Measurements from ENCODE around the gene TTLL5. TPM values are rescaled to one million over a fixed set of nuclear protein-coding genes. Genes with fewer than 3 reads are reported as not detected.

The TTLL5 gene
- total RNA-seq, 1 experiment from 2014 or later: 15.3 TPM

DNA sequence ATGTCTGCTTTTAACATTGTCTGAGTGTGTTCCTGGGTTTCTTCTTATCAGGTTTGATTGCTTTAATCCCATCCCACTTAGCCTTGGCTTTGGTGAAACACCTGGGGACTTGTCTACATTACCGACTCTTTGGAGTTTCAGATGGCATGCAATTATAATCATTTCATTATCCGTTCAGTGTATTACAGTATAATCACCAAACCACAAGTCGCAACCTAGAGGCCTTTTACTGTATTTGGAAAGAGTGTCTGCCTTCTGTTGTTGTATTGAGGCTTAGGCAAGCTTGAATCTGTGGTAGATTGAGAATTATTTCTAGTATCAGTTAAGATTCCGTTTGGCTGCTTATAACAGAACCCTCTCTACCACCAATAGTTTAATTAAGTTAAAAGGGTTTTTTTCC is 216.8 kb downstream of the TTLL5 start:
- H3K36me3 ChIP-seq: no peaks in the 10 kb centered on the region
- no peaks in the 10 kb centered on the region for H3K27me3 ChIP-seq (replicated peaks)
- H3K27ac ChIP-seq: no peak overlapping the region
- no peaks in the 10 kb centered on the region for H3K4me1 ChIP-seq (replicated peaks)
- no peak for DNase-seq (ENCODE audit: low read depth in 1 of 2, low spot score in 2 of 2)
- H3K9me3 ChIP-seq (replicated peaks): no peaks in the 10 kb centered on the region
- H3K4me3 ChIP-seq: no peak overlapping the region

DNA sequence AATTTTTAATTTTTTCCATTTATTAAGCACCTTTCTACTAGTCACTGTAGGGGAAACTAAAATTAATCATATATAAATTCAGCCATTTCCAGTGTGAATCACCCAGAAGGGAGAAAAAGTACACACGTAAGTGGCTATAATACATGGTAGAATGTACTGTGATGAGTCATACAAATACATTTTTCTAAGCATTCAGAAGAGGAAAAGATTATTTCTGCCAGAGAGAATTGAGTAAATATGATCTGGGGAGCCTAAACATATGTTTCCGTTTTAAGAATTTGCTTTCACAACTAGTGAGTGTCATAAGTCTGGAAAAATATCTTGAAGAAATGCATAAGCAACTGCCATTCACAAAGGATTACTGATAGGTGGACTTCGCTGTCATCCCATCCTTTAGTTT is 218.0 kb downstream of the TTLL5 start:
- no peak overlapping the region for H3K4me3 ChIP-seq
- H3K4me1 ChIP-seq (replicated peaks): peaks cover 5% of the 10 kb centered on the region
- H3K9me3 ChIP-seq (replicated peaks): no peaks in the 10 kb centered on the region
- H3K27ac ChIP-seq: no peak overlapping the region
- no peaks in the 10 kb centered on the region for H3K36me3 ChIP-seq
- no peak for DNase-seq (ENCODE audit: low read depth in 1 of 2, low spot score in 2 of 2)
- no peaks in the 10 kb centered on the region for H3K27me3 ChIP-seq (replicated peaks)

GRCh38 chr14:75880512-75880911 is 219.5 kb downstream of the TTLL5 start:
- no peak overlapping the region for H3K27ac ChIP-seq
- no peaks in the 10 kb centered on the region for H3K27me3 ChIP-seq (replicated peaks)
- DNase-seq (ENCODE audit: low read depth in 1 of 2, low spot score in 2 of 2): no peak
- H3K4me1 ChIP-seq (replicated peaks): peaks cover 16% of the 10 kb centered on the region
- H3K36me3 ChIP-seq: no peaks in the 10 kb centered on the region
- H3K4me3 ChIP-seq: no peak overlapping the region
- no peaks in the 10 kb centered on the region for H3K9me3 ChIP-seq (replicated peaks)

DNA sequence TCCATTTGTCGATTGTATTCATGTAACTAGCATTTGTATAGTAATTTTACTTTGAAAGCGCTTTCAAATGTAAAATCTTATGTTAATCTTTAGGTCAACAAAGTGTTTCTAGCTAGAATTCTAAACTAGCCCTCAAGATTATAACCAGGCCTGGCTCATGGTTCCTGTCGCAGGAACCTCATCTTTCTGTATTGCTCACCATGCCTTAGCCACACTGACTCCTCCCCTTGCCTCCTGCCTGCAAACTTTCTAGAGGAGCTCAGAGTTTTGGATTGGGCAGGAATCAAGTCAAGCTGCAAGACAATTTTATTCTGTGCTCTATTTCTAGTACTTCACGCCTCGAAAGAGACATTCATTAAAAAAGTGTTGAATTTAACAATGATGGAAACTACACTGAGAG is 220.9 kb downstream of the TTLL5 start:
- no peaks in the 10 kb centered on the region for H3K9me3 ChIP-seq (replicated peaks)
- no peak overlapping the region for H3K4me3 ChIP-seq
- H3K36me3 ChIP-seq: no peaks in the 10 kb centered on the region
- H3K27me3 ChIP-seq (replicated peaks): no peaks in the 10 kb centered on the region
- no peak for DNase-seq (ENCODE audit: low read depth in 1 of 2, low spot score in 2 of 2)
- no peak overlapping the region for H3K27ac ChIP-seq
- H3K4me1 ChIP-seq (replicated peaks): peaks cover 22% of the 10 kb centered on the region

DNA sequence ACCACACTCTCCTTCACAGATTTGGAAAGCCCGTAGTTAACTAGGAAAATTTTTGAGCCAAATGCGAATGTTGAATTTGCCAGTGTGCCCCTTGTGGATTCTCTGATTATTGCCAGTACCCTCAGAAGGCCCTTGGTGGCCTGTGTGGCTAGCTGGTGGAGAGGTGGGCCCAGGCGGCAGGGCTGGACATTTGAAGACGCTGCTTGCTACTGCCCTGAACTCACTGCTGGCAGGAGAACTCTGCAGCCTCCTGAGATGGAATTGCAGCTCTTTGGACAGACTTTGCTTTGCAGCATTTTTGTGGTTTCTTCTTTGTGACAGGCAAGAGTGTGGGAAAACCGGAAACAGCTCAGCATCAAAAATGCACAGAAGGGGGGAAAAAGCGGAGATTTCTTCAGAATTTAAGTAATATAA is 223.2 kb downstream of the TTLL5 start:
- Histone ChIP-seq H3K4me1 (replicated peaks) (peaks cover 22% of the 10 kb centered on the region), H3K27ac (no peak overlapping the region)

DNA sequence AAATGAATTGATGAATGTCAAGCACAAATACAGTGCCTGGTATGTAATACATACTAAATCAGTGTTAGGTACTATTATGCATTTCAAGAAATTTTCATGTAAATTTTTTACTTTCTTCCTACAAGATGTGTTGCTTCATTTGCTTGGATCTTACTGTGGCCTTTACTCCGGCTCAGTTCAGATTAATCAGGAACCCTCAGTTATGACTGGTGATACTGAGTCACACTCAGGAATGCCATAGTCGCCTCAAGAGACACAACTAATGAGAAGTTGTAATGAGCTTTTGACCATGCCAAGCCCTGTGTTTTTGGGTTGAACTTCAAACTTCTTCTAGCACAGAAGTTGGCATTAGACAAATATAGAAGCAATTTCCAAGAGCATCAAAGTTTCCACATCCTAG is 224.8 kb downstream of the TTLL5 start:
- no peak for DNase-seq (ENCODE audit: low read depth in 1 of 2, low spot score in 2 of 2)
- Histone ChIP-seq H3K9me3 (replicated peaks) (no peaks in the 10 kb centered on the region), H3K36me3 (no peaks in the 10 kb centered on the region), H3K27ac (no peak overlapping the region), H3K4me3 (no peak overlapping the region), H3K4me1 (replicated peaks) (peaks cover 22% of the 10 kb centered on the region), H3K27me3 (replicated peaks) (no peaks in the 10 kb centered on the region)

More for the DNA sequence above, 223.2 kb downstream of the TTLL5 start:
- Histone ChIP-seq H3K27me3 (replicated peaks) (no peaks in the 10 kb centered on the region), H3K9me3 (replicated peaks) (no peaks in the 10 kb centered on the region), H3K4me3 (no peak overlapping the region), H3K36me3 (no peaks in the 10 kb centered on the region)
- peak; percentile 55 to 56 for DNase-seq (ENCODE audit: low read depth in 1 of 2, low spot score in 2 of 2)

DNA sequence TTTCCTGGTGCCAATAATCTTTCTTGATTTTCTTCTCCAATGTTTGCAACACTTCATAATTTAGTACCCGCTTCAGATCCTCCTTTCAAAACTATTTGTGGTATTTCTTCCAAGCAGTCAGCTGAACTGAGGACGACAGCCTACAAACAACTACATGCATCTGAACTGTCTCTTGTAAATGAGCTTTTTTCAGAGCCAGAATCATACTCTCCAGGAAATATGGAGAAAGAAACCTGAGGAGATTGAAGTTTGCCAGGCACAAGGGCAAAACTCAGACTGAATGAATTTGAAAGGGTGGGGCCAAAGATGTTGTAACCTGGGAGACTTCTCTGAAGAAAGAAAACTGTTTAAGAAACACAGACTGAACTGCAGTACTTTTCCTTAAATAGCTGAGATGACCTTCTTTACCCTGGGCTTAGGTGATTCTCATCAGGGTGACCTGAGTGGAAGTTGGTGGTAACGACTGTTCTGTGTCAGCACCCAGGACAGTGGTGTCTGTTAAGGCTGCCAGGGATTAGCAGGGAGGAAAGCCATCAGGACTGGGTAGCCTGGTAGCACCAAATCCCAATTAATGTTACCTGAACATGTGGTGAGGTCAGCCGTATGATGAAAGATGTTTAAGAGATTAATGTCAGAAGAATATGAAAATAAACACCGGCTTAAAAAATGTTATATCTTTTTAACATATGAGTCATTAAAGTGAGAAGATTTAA is 225.7 kb downstream of the TTLL5 start:
- DNase-seq (ENCODE audit: low read depth in 1 of 2, low spot score in 2 of 2): no peak
- H3K9me3 ChIP-seq (replicated peaks): no peaks in the 10 kb centered on the region
- peaks cover 22% of the 10 kb centered on the region for H3K4me1 ChIP-seq (replicated peaks)
- no peaks in the 10 kb centered on the region for H3K27me3 ChIP-seq (replicated peaks)
- H3K4me3 ChIP-seq: no peak overlapping the region
- no peak overlapping the region for H3K27ac ChIP-seq
- no peaks in the 10 kb centered on the region for H3K36me3 ChIP-seq

- Histone ChIP-seq H3K4me1 (replicated peaks) (peaks cover 18% of the 10 kb centered on the region), H3K27ac (no peak overlapping the region), H3K27me3 (replicated peaks) (no peaks in the 10 kb centered on the region), H3K4me3 (no peak overlapping the region), H3K36me3 (no peaks in the 10 kb centered on the region), H3K9me3 (replicated peaks) (no peaks in the 10 kb centered on the region)
- no peak for DNase-seq (ENCODE audit: low read depth in 1 of 2, low spot score in 2 of 2)
Observed at GRCh38 chr14:75888945-75889344, 227.9 kb downstream of the TTLL5 start.

- H3K4me1 ChIP-seq (replicated peaks): no peaks in the 10 kb centered on the region
- no peak overlapping the region for H3K4me3 ChIP-seq
- no peak for DNase-seq (ENCODE audit: low read depth in 1 of 2, low spot score in 2 of 2)
Observed at GRCh38 chr14:75896341-75896740, 235.3 kb downstream of the TTLL5 start.

DNA sequence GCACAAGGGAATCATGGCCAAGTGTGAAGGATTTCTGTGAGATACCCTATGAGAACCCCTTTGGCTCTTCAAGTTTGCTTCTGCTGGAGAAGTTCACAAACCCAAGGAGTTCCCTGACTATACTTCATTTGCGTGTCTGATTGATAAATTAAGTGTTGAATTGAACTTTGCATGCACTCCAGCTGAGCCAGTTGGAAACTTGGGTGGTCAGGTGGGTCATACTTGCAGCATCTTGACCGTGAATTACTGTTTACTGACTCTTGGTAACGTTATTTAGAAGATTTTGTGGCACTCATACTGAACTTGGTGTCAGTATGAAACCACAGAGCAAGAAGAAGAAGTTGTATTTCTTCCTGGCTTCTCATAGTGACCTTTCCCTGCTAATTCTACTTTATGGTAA is 243.3 kb downstream of the TTLL5 start:
- H3K9me3 ChIP-seq (replicated peaks): no peaks in the 10 kb centered on the region
- no peak overlapping the region for H3K27ac ChIP-seq
- no peaks in the 10 kb centered on the region for H3K27me3 ChIP-seq (replicated peaks)
- H3K36me3 ChIP-seq: no peaks in the 10 kb centered on the region
- H3K4me1 ChIP-seq (replicated peaks): no peaks in the 10 kb centered on the region
- H3K4me3 ChIP-seq: no peak overlapping the region
- DNase-seq (ENCODE audit: low read depth in 1 of 2, low spot score in 2 of 2): no peak

More at GRCh38 chr14:75896341-75896740, 235.3 kb downstream of the TTLL5 start:
- Histone ChIP-seq H3K9me3 (replicated peaks) (no peaks in the 10 kb centered on the region), H3K27me3 (replicated peaks) (no peaks in the 10 kb centered on the region), H3K36me3 (no peaks in the 10 kb centered on the region), H3K27ac (no peak overlapping the region)

DNA sequence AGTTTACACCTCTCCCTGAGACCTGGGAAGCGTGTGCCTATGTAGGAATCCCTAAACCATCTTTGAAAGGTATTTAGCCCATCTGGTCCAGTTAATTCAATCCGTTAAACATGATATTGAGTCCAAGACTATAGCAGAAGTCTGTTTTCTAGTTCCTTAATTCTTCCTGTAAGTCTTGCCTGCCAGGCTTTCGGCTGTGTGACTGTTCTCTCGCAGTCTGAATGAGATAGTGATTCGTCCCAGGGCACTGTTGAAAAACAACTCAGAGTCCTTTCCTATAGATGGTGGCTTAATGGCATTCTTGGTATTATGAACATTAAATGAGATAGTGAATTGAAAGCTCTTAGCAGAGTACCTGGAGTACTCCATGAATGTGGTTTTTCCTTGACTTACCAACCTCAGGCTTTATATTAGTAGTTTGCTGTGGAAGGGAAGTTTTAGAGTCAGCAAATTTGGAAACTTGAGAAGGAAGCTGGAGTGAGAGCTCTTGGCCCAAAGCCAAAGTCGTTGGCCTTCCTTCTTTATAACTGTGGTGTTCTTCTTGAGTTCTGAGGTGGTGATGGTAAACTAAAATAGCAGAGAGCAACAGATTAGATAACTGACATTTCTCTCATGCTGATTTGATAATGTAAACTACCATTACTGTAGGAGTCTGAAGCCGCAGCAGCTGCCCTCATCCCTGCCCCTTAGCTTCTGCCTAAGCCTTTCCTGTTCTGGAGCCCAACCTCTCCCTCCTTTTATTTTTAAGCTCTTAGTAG is 244.3 kb downstream of the TTLL5 start:
- H3K27me3 ChIP-seq (replicated peaks): no peaks in the 10 kb centered on the region
- no peaks in the 10 kb centered on the region for H3K9me3 ChIP-seq (replicated peaks)
- no peak overlapping the region for H3K4me3 ChIP-seq
- DNase-seq (ENCODE audit: low read depth in 1 of 2, low spot score in 2 of 2): no peak
- H3K36me3 ChIP-seq: no peaks in the 10 kb centered on the region
- no peak overlapping the region for H3K27ac ChIP-seq
- H3K4me1 ChIP-seq (replicated peaks): no peaks in the 10 kb centered on the region

- Histone ChIP-seq H3K4me1 (replicated peaks) (no peaks in the 10 kb centered on the region), H3K36me3 (no peaks in the 10 kb centered on the region), H3K27me3 (replicated peaks) (no peaks in the 10 kb centered on the region), H3K9me3 (replicated peaks) (no peaks in the 10 kb centered on the region), H3K27ac (no peak overlapping the region), H3K4me3 (no peak overlapping the region)
- DNase-seq (ENCODE audit: low read depth in 1 of 2, low spot score in 2 of 2): no peak
Observed at GRCh38 chr14:75906228-75906627, 245.2 kb downstream of the TTLL5 start.

DNA sequence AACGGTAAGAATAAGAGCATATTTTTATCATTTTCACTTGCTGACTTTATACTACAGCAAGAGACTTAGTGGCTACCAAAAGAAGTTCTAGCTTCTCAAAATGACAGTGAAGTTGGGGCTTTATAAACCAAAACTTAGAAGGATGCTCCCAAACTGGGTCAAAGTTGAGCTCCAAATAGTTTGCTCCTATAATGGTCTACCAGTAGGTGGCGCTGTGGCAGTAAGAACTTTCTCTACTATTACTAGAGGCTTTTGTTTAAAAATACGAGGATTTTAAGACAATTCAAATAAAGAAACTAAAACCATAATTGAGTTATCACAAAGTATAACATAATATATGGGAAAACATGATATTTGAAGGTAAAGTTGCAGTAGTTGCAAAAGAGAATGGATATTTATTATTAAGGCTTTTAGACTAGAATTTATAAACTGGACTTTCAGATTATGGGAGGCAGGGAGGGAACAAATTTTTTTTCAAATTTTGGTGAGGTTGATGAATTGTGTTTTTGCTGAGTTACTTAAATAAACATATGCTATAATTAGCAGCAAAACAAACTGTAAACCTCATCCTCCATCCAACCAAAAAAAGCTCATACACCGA is 245.7 kb downstream of the TTLL5 start:
- Histone ChIP-seq H3K9me3 (replicated peaks) (no peaks in the 10 kb centered on the region), H3K36me3 (no peaks in the 10 kb centered on the region)
- DNase-seq (ENCODE audit: low read depth in 1 of 2, low spot score in 2 of 2): peak in 1 of 2 experiments; percentile 52

DNA sequence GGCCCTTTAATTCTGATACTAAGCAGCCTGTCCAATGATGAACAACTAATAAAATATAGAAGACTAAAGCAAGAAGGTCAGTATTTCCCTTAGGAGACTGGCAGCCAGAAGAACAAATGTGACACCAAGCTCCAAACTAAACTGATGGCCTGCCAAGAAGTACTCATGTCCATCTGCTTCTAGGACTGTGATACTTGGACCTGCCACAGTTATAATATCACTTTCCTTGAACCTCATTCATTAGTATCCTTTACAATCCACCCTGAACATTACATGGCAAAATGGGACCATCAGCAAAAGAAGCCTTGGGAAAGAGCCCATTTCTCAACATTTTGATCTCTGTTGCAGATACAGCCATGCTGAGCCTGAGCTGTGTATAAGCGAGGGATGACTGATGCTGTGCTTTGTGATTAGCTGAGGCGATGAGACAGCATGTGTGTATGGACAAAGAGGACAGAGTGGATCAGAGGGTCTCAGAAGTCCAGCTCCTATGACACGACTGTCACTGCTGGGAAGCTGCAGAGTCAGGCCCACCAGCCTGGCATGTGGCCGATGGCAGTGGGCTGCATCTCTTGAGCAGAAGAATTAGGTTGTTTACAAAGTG is 246.8 kb downstream of the TTLL5 start:
- no peak overlapping the region for H3K4me3 ChIP-seq
- no peak for DNase-seq (ENCODE audit: low read depth in 1 of 2, low spot score in 2 of 2)
- no peaks in the 10 kb centered on the region for H3K9me3 ChIP-seq (replicated peaks)

More for the DNA sequence above, 245.7 kb downstream of the TTLL5 start:
- Histone ChIP-seq H3K4me3 (no peak overlapping the region), H3K27ac (no peak overlapping the region), H3K4me1 (replicated peaks) (no peaks in the 10 kb centered on the region), H3K27me3 (replicated peaks) (no peaks in the 10 kb centered on the region)

More for the DNA sequence above, 246.8 kb downstream of the TTLL5 start:
- H3K27me3 ChIP-seq (replicated peaks): no peaks in the 10 kb centered on the region
- no peaks in the 10 kb centered on the region for H3K4me1 ChIP-seq (replicated peaks)
- H3K36me3 ChIP-seq: no peaks in the 10 kb centered on the region
- no peak overlapping the region for H3K27ac ChIP-seq

Data from SJSA1 (cell line).